ENCODE data around the gene GPR161. TPM values are rescaled to one million over a fixed set of nuclear protein-coding genes. Genes with fewer than 3 reads are reported as not detected.
A peak's percentile ranks its signal among the peaks of the same experiment; 100 is the strongest.

GPR161 gene
- total and polyA plus RNA-seq, 9 of the 15 experiments (the other 6 are each of a cell fraction or from before 2014, with no cell fraction given), result 0.15 to 2.4 (median 0.76) TPM

GRCh38 chr1:168178227-168178637, 41.5 kb upstream of the GPR161 start (continued):
- TF ChIP-seq PBX2 (CRISPR knock-in tag; IDR thresholded peaks at IDR 0.05; ENCODE audit: low read depth), result no peak
- no peak for TF ChIP-seq PBX2 (tag; conservative IDR thresholded peaks at IDR 0.05; ENCODE audit: low read depth)
- TF ChIP-seq BRF2 (IDR thresholded peaks at IDR 0.05; ENCODE audit: borderline replicate concordance, insufficient read depth, insufficient read length), result no peak
- TF ChIP-seq YBX1 (IDR thresholded peaks at IDR 0.05), result no peak
- TF ChIP-seq TFAP4 (CRISPR knock-in tag; IDR thresholded peaks at IDR 0.05; ENCODE audit: borderline replicate concordance), result no peak; the same call in 1 of the 2 replicates
- TF ChIP-seq XRCC3 (IDR thresholded peaks at IDR 0.05), result no peak
- TF ChIP-seq LCOR (CRISPR knock-in tag; IDR thresholded peaks at IDR 0.05), result peak; percentile 92
- TF ChIP-seq ZNF197 (CRISPR knock-in tag; IDR thresholded peaks at IDR 0.05; ENCODE audit: low read depth), result 0 out of 2 replicates have a peak, but pooled peaks have one; percentile 16
- TF ChIP-seq MTA1 (IDR thresholded peaks at IDR 0.05; ENCODE audit: borderline replicate concordance), result no peak
- TF ChIP-seq L3MBTL2 (IDR thresholded peaks at IDR 0.05), result 0 out of 2 replicates have a peak, but pooled peaks have one; percentile 77
- TF ChIP-seq ZNF57 (CRISPR knock-in tag; IDR thresholded peaks at IDR 0.05), result no peak
- TF ChIP-seq GABPA (tag; conservative IDR thresholded peaks at IDR 0.05; ENCODE audit: low read depth), result no peak
- TF ChIP-seq GABPB1 (CRISPR knock-in tag; IDR thresholded peaks at IDR 0.05), result no peak
- TF ChIP-seq NFATC3 (IDR thresholded peaks at IDR 0.05), result no peak
- no peak for TF ChIP-seq GATAD2A (IDR thresholded peaks at IDR 0.05)
- TF ChIP-seq MBD1 (CRISPR knock-in tag; IDR thresholded peaks at IDR 0.05), result peak; percentile 88
- peak; percentile 77; the same call in 1 of the 2 replicates for TF ChIP-seq THRAP3 (IDR thresholded peaks at IDR 0.05; ENCODE audit: borderline replicate concordance)
- TF ChIP-seq RBM22 (IDR thresholded peaks at IDR 0.05; ENCODE audit: low read depth, low read length, poor library complexity, severe bottlenecking), result no peak
- TF ChIP-seq ZKSCAN3 (CRISPR knock-in tag; IDR thresholded peaks at IDR 0.05), result no peak
- TF ChIP-seq CREBBP (IDR thresholded peaks at IDR 0.05; ENCODE audit: low read depth, low read length), result no peak
- 0 out of 2 replicates have a peak, but pooled peaks have one; percentile 4 for TF ChIP-seq GABPB2 (CRISPR knock-in tag; conservative IDR thresholded peaks at IDR 0.05)
- no peak for TF ChIP-seq SREBF2 (CRISPR knock-in tag; IDR thresholded peaks at IDR 0.05)

Data from K562 (cell line).